Esophagus muscularis mucosa (tissue), 4 donors: Measurements from ENCODE around the gene PRPF18.

Experiments
- EP300 ChIP-seq: sonication (generic); formaldehyde crosslinking; IDR thresholded peaks from one replicate; pipeline ENCODE4 v1.6.1; 2017; ENCODE audit warnings: antibody characterized with exemption
- POLR2AphosphoS5 ChIP-seq, 2 donors: sonication (generic); formaldehyde crosslinking; IDR thresholded peaks; one replicate each; pipeline ENCODE4 v1.6.1; 2017; ENCODE audit warnings: antibody characterized with exemption in 2 of 2
- TF ChIP-seq, protein P1 (sequence below), 3 experiments: fragments of 200-600 bp in 2 of 3; fragments of 450-650 bp in 1 of 3; sonication (generic) in 2 of 3; IDR thresholded peaks; one replicate each; pipeline ENCODE4 v1.5.1; 2017 to 2019; ENCODE audit warnings: antibody characterized with exemption in 3 of 3, mild to moderate bottlenecking in 2 of 3, moderate library complexity in 1 of 3

- TF ChIP-seq, protein P1, sequence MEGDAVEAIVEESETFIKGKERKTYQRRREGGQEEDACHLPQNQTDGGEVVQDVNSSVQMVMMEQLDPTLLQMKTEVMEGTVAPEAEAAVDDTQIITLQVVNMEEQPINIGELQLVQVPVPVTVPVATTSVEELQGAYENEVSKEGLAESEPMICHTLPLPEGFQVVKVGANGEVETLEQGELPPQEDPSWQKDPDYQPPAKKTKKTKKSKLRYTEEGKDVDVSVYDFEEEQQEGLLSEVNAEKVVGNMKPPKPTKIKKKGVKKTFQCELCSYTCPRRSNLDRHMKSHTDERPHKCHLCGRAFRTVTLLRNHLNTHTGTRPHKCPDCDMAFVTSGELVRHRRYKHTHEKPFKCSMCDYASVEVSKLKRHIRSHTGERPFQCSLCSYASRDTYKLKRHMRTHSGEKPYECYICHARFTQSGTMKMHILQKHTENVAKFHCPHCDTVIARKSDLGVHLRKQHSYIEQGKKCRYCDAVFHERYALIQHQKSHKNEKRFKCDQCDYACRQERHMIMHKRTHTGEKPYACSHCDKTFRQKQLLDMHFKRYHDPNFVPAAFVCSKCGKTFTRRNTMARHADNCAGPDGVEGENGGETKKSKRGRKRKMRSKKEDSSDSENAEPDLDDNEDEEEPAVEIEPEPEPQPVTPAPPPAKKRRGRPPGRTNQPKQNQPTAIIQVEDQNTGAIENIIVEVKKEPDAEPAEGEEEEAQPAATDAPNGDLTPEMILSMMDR (IDR thresholded peaks at IDR 0.05), result no peak
- TF ChIP-seq EP300, result no peak
- TF ChIP-seq POLR2AphosphoS5 (IDR thresholded peaks at IDR 0.05), result no peak
Observed at GRCh38 chr10:13559124-13559700, 27.6 kb upstream of the PRPF18 start.
